NCI-H2029 (cell line): Measurements from ENCODE around the gene ITPR1.

ENCODE experiments used
- DNase-seq: peaks from one replicate; lab custom pipeline; 2025; lab: John Stamatoyannopoulos, UW

ITPR1 gene

GRCh38 chr3:4509983-4510755 is 17.0 kb downstream of the ITPR1 start:
- no peak for DNase-seq

GRCh38 chr3:4511491-4512262 is 18.5 kb downstream of the ITPR1 start:
- DNase-seq = no peak

GRCh38 chr3:4512895-4513616 is 19.9 kb downstream of the ITPR1 start:
- no peak for DNase-seq

GRCh38 chr3:4514321-4514720 is 21.2 kb downstream of the ITPR1 start:
- DNase-seq = no peak

- no peak for DNase-seq
These were observed 21.8 kb downstream of the ITPR1 start for GRCh38 chr3:4514916-4515315.

- no peak for DNase-seq
These were observed 22.9 kb downstream of the ITPR1 start for GRCh38 chr3:4515916-4516579.

GRCh38 chr3:4517093-4517492 is 23.9 kb downstream of the ITPR1 start:
- DNase-seq = no peak

- no peak for DNase-seq
These were observed 24.6 kb downstream of the ITPR1 start for GRCh38 chr3:4517643-4518311.

- no peak for DNase-seq
These were observed 27.1 kb downstream of the ITPR1 start for GRCh38 chr3:4520033-4520816.

GRCh38 chr3:4522947-4523346 is 29.8 kb downstream of the ITPR1 start:
- DNase-seq = no peak

- DNase-seq = no peak
These were observed 30.9 kb downstream of the ITPR1 start for GRCh38 chr3:4523710-4524698.

GRCh38 chr3:4525560-4526223 is 32.5 kb downstream of the ITPR1 start:
- no peak for DNase-seq

- no peak for DNase-seq
These were observed 35.2 kb downstream of the ITPR1 start for GRCh38 chr3:4528320-4528719.

GRCh38 chr3:4528819-4529600 is 35.9 kb downstream of the ITPR1 start:
- DNase-seq = no peak

GRCh38 chr3:4529876-4530588 is 36.9 kb downstream of the ITPR1 start:
- DNase-seq = no peak

- no peak for DNase-seq
These were observed 38.4 kb downstream of the ITPR1 start for GRCh38 chr3:4531478-4532025.

GRCh38 chr3:4532535-4533112 is 39.5 kb downstream of the ITPR1 start:
- DNase-seq = no peak
